B cell (primary cell): Measurements from ENCODE around the gene EXOC6. TPM values are rescaled to one million over a fixed set of nuclear protein-coding genes. Genes with fewer than 3 reads are reported as not detected.

ENCODE experiments used
- ATAC-seq: fragments of 200-7000 bp; cut with Tn5 transposase; one replicate; pipeline ENCODE4 v1.10.0; 2021; ENCODE audit warnings: low read depth, mild to moderate bottlenecking, moderate number of reproducible peaks, moderate library complexity
- CTCF ChIA-PET: fragments of 350-600 bp; sonication (Branson Sonifier 250); formaldehyde crosslinking; loops from one replicate; lab custom pipeline; 2021; ENCODE audit warnings: antibody characterized with exemption, inconsistent platforms; lab: Charles Lee
- POLR2A ChIA-PET: fragments of 350-600 bp; sonication (Branson Sonifier 250); formaldehyde crosslinking; loops from one replicate; lab custom pipeline; 2021; ENCODE audit warnings: antibody characterized with exemption; lab: Charles Lee
- DNase-seq: peaks from one replicate; pipeline ENCODE4 v3.0.0; 2013
- H2AFZ ChIP-seq: 2 replicates; pipeline ENCODE4 v1.6.1; 2012; ENCODE audit warnings: mild to moderate bottlenecking, low read depth, low read length; ENCODE audit not compliant: insufficient read depth, poor library complexity, severe bottlenecking
- H3K27ac ChIP-seq, 2 donors: 1 replicate in 1 of 2; 2 replicates in 1 of 2; pipeline ENCODE4 v1.5.1; 2012 to 2013; ENCODE audit warnings: low read length in 2 of 2, mild to moderate bottlenecking in 2 of 2, moderate library complexity in 1 of 2
- H3K27me3 ChIP-seq, 4 experiments: fragments of 200-600 bp in 1 of 4; sonication (generic) in 1 of 4; replicated peaks in 1 of 4; 1 replicate in 2 of 4; 2 replicates in 2 of 4; pipeline versions ENCODE4 v1.6.1 to v1.7.0; 2013 to 2016; ENCODE audit warnings: low read length in 3 of 4, mild to moderate bottlenecking in 2 of 4, mixed read lengths in 1 of 4, moderate library complexity in 1 of 4; ENCODE audit not compliant: insufficient read depth in 4 of 4, control insufficient read depth in 3 of 4; ENCODE audit errors: control extremely low read depth in 1 of 4
- H3K36me3 ChIP-seq, 2 experiments: replicated peaks in 1 of 2; 1 replicate in 1 of 2; 2 replicates in 1 of 2; pipeline versions ENCODE4 v1.6.1 to v1.7.1; 2013; ENCODE audit warnings: low read length in 1 of 2; ENCODE audit not compliant: insufficient read depth in 2 of 2, control insufficient read depth in 1 of 2; ENCODE audit errors: control extremely low read depth in 1 of 2, extremely low read depth in 1 of 2
- H3K4me1 ChIP-seq, 2 donors: fragments of 200-600 bp in 1 of 2; sonication (generic) in 1 of 2; 1 replicate in 1 of 2; 2 replicates in 1 of 2; pipeline versions ENCODE4 v1.5.1 to v1.6.1; 2013 to 2017; ENCODE audit warnings: low read length in 2 of 2; ENCODE audit not compliant: control insufficient read depth in 2 of 2, insufficient read depth in 2 of 2
- H3K4me2 ChIP-seq: replicated peaks from 2 replicates; pipeline ENCODE3; 2012; ENCODE audit warnings: mild to moderate bottlenecking, low read depth, low read length; ENCODE audit not compliant: poor library complexity, severe bottlenecking
- H3K4me3 ChIP-seq, 5 experiments: fragments of 200-600 bp in 1 of 5; sonication (generic) in 1 of 5; 1 replicate in 3 of 5; 2 replicates in 2 of 5; pipeline versions ENCODE4 v1.5.1 to v1.7.0; 2011 to 2016; ENCODE audit warnings: low read length in 4 of 5, mild to moderate bottlenecking in 4 of 5, low read depth in 2 of 5, control low read depth in 1 of 5, moderate library complexity in 1 of 5; ENCODE audit not compliant: insufficient read depth in 1 of 5; ENCODE audit errors: control extremely low read depth in 1 of 5, extremely low read depth in 1 of 5
- H3K79me2 ChIP-seq: fragments of 200-600 bp; sonication (generic); one replicate; pipeline ENCODE4 v1.6.0; 2016; ENCODE audit warnings: low read length; ENCODE audit not compliant: control insufficient read depth, insufficient read depth
- H3K9ac ChIP-seq: fragments of 200-600 bp; sonication (generic); 2 replicates; pipeline ENCODE4 v1.6.1; 2017; ENCODE audit warnings: mild to moderate bottlenecking, low read length, moderate library complexity
- H3K9me3 ChIP-seq, 3 donors: one replicate each; pipeline versions ENCODE4 v1.6.1 to v1.7.1; 2013; ENCODE audit warnings: low read length in 2 of 3; ENCODE audit not compliant: control insufficient read depth in 2 of 3, insufficient read depth in 1 of 3; ENCODE audit errors: control extremely low read depth in 1 of 3
- H4K20me1 ChIP-seq: 2 replicates; pipeline ENCODE4 v1.6.0; 2012; ENCODE audit warnings: mild to moderate bottlenecking, low read length; ENCODE audit not compliant: insufficient read depth, control insufficient read depth, poor library complexity, severe bottlenecking
- H3K27ac Mint-ChIP-seq: one replicate; pipeline ENCODE4 v1.8.0; 2021; ENCODE audit warnings: mixed read lengths
- H3K27me3 Mint-ChIP-seq: one replicate; pipeline ENCODE4 v1.8.0; 2021; ENCODE audit warnings: mixed read lengths
- H3K4me1 Mint-ChIP-seq: one replicate; pipeline ENCODE4 v1.8.0; 2021; ENCODE audit warnings: mixed read lengths
- H3K4me3 Mint-ChIP-seq: one replicate; pipeline ENCODE4 v1.8.0; 2021; ENCODE audit warnings: mixed read lengths
- H3K9me3 Mint-ChIP-seq: one replicate; pipeline ENCODE4 v1.8.0; 2022; ENCODE audit warnings: mixed read lengths; ENCODE audit not compliant: insufficient read depth
- EZH2 ChIP-seq: IDR thresholded peaks from 2 replicates; pipeline ENCODE4 v1.6.1; 2012; ENCODE audit warnings: borderline replicate concordance, low read depth, mild to moderate bottlenecking, moderate library complexity, low read length; ENCODE audit not compliant: insufficient read depth, poor library complexity, severe bottlenecking
- WGBS: methylation state at CpG from one replicate; pipeline ENCODE4 v1.1.5; 2013; ENCODE audit warnings: missing lambda C conversion rate; ENCODE audit not compliant: insufficient coverage; 5-methylcytosine and 5-hydroxymethylcytosine counted together
- intact Hi-C: fragments of 100-400 bp; cut with micrococcal nuclease; formaldehyde crosslinking; loops from one replicate; pipeline ENCODE4 v1.10.0; 2022
- polyA plus RNA-seq: library from polyadenylated mRNA; depleted of rRNA; stranded (reverse); fragments of >200 nt; gene quantifications from 2 replicates; pipeline ENCODE4 v1.2.3, GENCODE V29; 2012
- total RNA-seq, 2 donors: library from RNA; stranded (reverse); fragments of 120-200 nt in 1 of 2; gene quantifications; 1 replicate in 1 of 2; 2 replicates in 1 of 2; pipeline versions ENCODE4 v1.2.3 to v1.2.4, GENCODE V29; 2013 to 2022
- TF ChIP-seq, protein P1 (sequence below): fragments of 200-600 bp; IDR thresholded peaks from one replicate; pipeline ENCODE4 v1.8.0; 2022; ENCODE audit warnings: antibody characterized with exemption, mild to moderate bottlenecking

Gene EXOC6
- total and polyA plus RNA-seq, 2 donors (not counting 1 experiment from before 2014, with no cell fraction given) = 7.9 to 22.6 TPM

DNA sequence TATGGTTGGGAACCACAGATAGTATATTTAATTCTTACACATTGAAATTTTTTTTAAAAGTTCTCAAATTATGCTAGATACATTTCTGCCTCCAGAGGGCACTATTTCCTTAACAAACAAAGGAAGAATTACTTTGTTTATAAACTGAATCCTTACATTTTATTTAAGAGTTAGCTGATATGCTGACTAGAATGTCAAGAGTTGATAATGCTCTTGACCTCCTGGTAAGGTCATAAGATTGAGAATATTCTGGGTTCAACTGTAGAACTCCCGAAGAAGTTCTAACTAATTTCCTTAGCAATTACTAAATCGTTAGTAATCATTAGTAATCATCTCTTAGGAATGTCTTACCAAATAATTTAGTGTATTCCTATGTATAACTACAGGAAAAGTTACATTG, 117.0 kb downstream of the EXOC6 start:
- Histone ChIP-seq H4K20me1 (no peaks in the 10 kb centered on the region), H3K79me2 (no peaks in the 10 kb centered on the region), H2AFZ (no peak overlapping the region), H3K9ac (no peak overlapping the region), H3K4me1 (no peaks in the 10 kb centered on the region), H3K27me3 (no peaks in the 10 kb centered on the region), H3K4me2 (no peak overlapping the region), H3K9me3 (no peaks in the 10 kb centered on the region), H3K4me3 (no peak overlapping the region), H3K27ac (no peak overlapping the region), H3K36me3 (peaks cover 3 to 6% of the 10 kb centered on the region in 2 experiments)
- peak; percentile 48 for DNase-seq
- no peaks in the 10 kb centered on the region for H3K9me3 Mint-ChIP-seq
- TF ChIP-seq, protein P1, sequence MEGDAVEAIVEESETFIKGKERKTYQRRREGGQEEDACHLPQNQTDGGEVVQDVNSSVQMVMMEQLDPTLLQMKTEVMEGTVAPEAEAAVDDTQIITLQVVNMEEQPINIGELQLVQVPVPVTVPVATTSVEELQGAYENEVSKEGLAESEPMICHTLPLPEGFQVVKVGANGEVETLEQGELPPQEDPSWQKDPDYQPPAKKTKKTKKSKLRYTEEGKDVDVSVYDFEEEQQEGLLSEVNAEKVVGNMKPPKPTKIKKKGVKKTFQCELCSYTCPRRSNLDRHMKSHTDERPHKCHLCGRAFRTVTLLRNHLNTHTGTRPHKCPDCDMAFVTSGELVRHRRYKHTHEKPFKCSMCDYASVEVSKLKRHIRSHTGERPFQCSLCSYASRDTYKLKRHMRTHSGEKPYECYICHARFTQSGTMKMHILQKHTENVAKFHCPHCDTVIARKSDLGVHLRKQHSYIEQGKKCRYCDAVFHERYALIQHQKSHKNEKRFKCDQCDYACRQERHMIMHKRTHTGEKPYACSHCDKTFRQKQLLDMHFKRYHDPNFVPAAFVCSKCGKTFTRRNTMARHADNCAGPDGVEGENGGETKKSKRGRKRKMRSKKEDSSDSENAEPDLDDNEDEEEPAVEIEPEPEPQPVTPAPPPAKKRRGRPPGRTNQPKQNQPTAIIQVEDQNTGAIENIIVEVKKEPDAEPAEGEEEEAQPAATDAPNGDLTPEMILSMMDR = peak; percentile 80
- no peak for TF ChIP-seq EZH2
- ATAC-seq = no peak
- no CpG with 5 or more reads among the region's 2 CpGs for WGBS
- H3K27me3 Mint-ChIP-seq = no peaks in the 10 kb centered on the region
- CTCF ChIA-PET = interaction anchor here (0.8 to 2.0 kb wide), 16 partner anchors 9 to 517 kb away, joined by 3 to 8 read pairs (median 4); partner anchors contain the start of gene MYOF
- intact Hi-C loops = loop anchor here (2.0 kb wide), 1 partner anchor 387 kb away; no protein-coding TSS in a partner anchor
- no peak overlapping the region for H3K27ac Mint-ChIP-seq
- peaks cover 1% of the 10 kb centered on the region for H3K4me1 Mint-ChIP-seq
- no peak overlapping the region for H3K4me3 Mint-ChIP-seq
- POLR2A ChIA-PET = no interaction called here

DNA sequence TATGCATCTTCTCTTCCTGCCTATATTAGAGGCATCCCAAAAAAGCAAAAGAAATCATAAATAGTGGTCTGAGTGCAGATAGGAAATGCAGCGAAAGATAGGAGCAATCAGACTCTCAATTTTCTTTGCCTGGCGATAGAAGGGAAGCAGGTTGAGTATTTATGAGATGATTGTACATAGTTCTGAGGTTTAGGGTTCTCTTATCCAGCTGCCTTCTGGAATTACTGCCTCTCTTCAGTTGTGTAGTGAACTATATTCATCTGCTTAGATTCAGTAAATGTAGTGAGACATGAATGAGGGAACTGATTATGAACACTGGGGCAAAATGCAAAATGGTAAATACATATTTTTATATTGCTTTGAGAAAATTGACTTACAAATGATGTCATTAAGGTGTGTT, 119.3 kb downstream of the EXOC6 start:
- Histone ChIP-seq H3K4me3 (no peak overlapping the region), H3K4me1 (no peaks in the 10 kb centered on the region), H3K36me3 (peaks cover 2 to 10% of the 10 kb centered on the region in 2 experiments), H3K9ac (no peak overlapping the region), H3K27me3 (no peaks in the 10 kb centered on the region), H3K27ac (no peak overlapping the region), H3K9me3 (no peaks in the 10 kb centered on the region), H3K4me2 (no peak overlapping the region), H4K20me1 (no peaks in the 10 kb centered on the region), H2AFZ (no peak overlapping the region), H3K79me2 (no peaks in the 10 kb centered on the region)
- intact Hi-C loops = no loop called here
- Mint-ChIP-seq H3K4me1 (peaks cover 1% of the 10 kb centered on the region), H3K4me3 (no peak overlapping the region), H3K27me3 (no peaks in the 10 kb centered on the region), H3K9me3 (no peaks in the 10 kb centered on the region), H3K27ac (no peak overlapping the region)
- ATAC-seq (no peak), DNase-seq (no peak)
- no CpG with 5 or more reads among the region's 2 CpGs for WGBS
- CTCF ChIA-PET = interaction anchor here (1.1 to 1.6 kb wide), 3 partner anchors 9 to 14 kb away, joined by 3 to 4 read pairs (median 4); no protein-coding TSS in a partner anchor
- TF ChIP-seq EZH2 = no peak
- TF ChIP-seq, protein P1 = no peak
- POLR2A ChIA-PET = no interaction called here
